DMS153 treated with DMSO at 0.1 percent for 48 hours (cell line): ENCODE measurements around the gene DAB2.
"Not testable (repeated sequence)": the region's sequence is repeated elsewhere in the genome, so short reads cannot be mapped to it uniquely, and the experiment has no call there.

ENCODE experiments used
- DNase-seq: peaks from one replicate; lab custom pipeline; 2025; ENCODE audit not compliant: unreplicated experiment; lab: John Stamatoyannopoulos, UW

DAB2 gene

DNA sequence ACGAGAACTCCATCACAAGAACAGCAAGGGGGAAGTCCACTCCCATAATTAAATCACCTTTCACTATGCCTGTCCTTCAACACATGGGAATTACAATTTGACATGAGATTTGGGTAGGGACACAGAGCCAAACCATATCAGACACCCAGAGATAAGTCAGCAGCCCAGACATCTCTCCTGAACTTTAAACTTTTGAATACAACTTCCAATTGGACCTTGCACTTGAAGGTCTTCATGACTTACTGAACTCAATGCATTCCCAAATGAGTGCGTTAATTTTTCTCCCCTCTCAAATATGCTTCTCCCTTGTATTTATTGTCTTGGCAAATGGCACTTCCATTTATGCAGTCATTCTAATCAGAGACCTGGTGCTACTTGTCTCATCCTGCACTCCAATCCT, 72.6 kb downstream of the DAB2 start:
- DNase-seq: no peak

DNA sequence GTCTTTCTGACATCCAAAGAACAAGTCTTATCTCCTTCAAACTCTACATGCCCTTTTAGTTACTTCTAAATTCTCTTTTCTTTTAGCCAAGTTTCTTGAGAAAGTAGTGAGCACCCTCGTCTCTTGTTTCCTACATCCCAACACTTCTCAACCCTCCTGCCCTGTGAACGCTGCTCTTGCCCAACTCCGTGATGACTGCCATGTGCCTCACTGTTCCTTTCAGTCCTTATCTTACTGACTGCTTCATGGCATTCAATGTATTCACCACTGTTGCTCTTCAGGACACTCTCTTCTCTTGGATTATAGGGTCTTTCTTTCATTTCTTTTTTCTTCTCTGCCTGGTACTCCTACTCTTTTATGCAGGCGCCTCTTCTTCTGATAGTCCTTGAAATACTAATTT, 75.3 kb downstream of the DAB2 start:
- no peak for DNase-seq

DNA sequence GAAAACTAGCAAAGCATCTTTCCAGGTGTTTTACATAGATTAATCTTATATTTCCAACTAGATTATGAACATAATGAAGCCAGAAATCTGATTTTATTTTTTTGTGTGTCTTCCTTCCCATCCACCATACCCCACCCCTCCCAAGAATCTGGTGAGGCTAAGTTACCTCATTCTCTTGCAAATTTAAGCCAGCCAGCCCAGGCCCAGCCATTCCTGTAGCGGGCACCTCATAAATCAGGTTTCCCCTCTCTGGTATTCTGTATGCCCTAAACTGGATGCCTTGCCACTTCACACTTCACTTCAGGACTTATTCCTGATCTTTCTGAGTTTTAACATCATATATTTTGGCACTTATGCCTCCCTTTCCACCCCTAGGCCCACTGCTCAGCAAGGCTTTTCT, 82.3 kb downstream of the DAB2 start:
- no peak for DNase-seq

DNA sequence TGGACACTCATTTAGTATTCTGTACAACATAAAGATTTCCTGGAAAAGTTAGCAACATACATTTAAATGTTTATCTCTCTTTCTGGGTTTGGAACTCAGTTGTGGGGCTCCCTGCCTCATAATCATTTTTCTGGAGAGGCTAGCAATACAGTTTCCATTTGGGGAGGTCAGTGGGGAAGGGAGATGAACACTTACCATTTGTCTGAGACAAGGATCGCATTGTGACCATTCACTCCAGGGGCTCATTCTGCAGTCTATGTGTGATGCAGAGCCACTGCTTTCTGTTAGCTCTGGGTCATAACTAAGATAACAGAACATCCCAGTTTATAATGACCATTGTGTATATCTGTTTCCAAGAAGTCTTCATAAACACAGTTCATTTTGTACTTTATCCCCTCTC, 82.9 kb downstream of the DAB2 start:
- DNase-seq: no peak

DNA sequence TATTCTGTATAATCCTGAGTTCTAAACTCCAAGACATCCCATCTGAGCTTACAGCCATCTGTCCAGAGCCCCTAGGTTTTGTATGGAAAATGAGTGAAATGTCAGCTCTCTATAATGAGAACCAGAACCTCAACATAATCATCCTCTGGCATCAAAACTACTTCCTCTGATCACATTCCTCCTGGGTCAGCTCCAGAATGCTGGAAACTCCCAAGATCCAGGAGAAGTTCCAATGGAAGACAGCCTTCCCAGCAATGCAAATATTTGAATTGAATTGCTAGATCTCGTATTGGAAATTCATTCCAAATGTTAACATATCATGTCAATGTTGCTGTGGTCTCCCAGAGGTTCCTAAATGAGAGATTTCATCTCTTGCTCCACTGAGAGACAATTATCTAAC, 84.3 kb downstream of the DAB2 start:
- DNase-seq: no peak

DNA sequence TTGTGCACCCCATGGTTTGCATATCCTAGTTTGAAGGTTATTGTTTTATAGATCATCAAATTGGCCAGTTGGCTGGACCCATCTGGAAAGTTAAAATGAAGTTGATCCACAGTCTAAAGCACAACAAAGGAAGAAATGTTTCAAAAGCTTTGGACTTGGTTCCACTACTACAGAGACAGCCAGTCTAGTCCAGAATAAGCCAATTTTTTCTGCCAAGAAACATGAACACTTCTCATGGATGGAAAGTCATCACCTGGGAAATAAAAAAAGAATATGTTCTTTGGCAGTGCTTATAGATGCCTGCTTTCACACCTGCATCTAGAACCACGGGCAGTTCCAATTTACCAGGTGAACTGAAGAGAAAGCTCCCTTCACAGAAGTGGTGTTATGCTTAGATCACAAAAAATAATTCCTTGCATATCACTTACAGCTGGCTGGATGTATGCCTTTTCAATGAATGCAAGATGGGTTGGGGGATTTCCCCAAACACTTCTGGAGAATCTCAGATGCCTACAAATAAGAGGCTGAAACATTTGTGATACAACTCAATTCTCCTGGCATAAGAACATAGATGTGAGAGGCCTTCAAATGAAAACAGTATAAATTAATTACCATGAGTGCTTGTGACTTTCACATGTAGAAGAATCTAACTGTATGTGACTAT, 87.4 kb downstream of the DAB2 start:
- no peak for DNase-seq

DNA sequence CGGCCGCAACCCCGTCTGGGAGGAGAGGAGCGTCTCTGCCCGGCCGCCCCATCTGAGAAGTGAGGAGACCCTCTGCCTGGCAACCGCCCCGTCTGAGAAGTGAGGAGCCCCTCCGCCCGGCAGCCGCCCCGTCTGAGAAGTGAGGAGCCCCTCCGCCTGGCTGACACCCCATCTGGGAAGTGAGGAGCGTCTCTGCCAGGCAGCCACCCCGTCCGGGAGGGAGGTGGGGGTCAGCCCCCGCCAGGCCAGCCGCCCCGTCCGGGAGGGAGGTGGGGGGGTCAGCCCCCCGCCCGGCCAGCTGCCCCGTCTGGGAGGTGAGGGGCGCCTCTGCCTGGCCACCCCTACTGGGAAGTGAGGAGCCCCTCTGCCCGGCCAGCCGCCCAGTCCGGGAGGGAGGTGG, 90.5 kb downstream of the DAB2 start:
- not testable (repeated sequence) for DNase-seq

DNA sequence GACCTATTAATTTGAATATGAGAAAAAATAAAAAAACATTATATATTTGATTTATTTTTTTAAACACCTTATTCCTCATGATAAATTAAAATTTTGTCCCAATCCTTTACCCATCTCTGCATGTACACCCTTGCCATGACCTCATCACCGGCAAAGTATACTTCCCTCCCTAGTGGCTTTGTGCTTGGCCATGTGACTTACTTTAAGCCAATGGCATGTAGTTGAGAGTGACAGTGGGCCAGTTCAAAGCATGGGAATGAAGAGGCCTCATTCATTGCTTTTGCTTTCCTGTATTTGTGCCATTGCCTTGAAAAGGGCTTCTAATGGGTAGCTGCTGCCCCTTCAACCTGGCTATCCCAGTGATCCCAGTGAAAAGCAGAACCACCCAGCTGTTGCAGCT, 91.7 kb downstream of the DAB2 start:
- no peak for DNase-seq

DNA sequence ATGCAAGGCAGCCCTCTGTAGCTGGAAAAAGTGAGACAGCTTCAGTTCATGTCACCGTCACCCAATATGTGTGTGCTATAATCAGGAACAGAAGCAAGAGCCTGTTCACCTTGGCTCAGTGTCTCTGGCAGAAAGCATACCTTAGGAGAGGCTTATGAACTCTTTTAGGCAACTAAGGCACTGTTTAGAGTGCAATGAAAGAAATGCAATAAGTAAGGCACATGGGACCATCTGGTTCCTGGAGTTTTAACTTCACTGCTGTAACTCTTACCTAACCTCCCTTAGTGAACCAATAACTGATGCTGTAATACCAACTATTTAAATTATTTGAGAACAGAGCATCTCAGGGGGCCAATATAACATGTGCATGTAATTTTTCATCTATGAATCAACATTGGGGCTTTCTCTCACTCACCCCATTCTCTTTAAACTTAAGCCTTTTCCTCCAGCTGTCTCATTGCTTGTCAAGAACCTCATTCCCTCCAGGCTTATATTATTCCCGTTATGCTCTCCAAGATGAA, 92.9 kb downstream of the DAB2 start:
- DNase-seq: no peak

DNA sequence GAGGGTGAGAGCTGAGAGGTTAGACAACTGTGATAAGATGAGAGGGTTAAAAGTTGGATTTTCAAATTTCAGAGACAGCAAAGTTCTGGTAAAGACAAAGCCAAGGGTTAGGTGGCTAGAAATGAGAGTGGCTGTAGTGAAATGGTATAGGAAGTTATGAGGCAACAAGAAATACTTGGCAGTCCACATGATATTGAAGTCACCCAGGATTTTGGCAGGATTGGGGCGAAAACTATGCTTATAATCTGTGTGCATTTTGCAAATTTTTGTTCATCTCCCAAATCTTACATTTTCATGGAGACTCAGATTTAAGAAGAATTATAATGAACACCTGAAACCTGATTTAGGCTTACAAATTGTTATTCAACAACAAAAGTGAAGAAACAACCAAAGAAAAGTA, 96.0 kb downstream of the DAB2 start:
- no peak for DNase-seq

DNA sequence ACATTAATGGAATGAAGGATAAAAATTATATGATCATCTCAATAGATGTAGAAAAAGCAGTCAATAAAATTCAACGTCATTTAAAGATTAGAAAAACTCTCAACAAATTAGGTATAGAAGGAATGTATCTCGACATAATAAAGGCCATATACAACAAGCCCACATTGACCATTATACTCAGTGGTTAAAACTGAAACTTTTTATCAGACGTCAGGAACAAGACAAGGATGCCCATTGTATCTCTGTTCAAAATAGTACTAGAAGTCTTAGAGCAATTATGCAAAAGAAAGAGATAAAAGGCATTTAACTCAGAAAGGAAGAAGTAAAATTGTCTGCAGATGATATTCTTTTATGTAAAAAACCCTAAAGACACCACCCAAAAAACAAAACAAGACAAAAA, 101.2 kb downstream of the DAB2 start:
- DNase-seq: no peak
